SJCRH30 (cell line): ENCODE data around the gene DUS2. TPM values are rescaled to one million over a fixed set of nuclear protein-coding genes. Genes with fewer than 3 reads are reported as not detected.
"Not testable (repeated sequence)": the region's sequence is repeated elsewhere in the genome, so short reads cannot be mapped to it uniquely, and the experiment has no call there.

Experiments used
- DNase-seq, 2 experiments: peaks; one replicate each; pipeline ENCODE4 v3.0.0-alpha.2; 2015 to 2020
- H3K27ac ChIP-seq: fragments of 250-450 bp; sonication (Bioruptor Pico); 2 replicates; pipeline ENCODE4 v1.5.1; 2020; ENCODE audit warnings: mild to moderate bottlenecking, moderate library complexity
- H3K27me3 ChIP-seq: fragments of 250-450 bp; sonication (Bioruptor Pico); 2 replicates; pipeline ENCODE4 v1.5.1; 2020; ENCODE audit warnings: mild to moderate bottlenecking, moderate library complexity
- H3K36me3 ChIP-seq: fragments of 250-450 bp; sonication (Bioruptor Pico); 2 replicates; pipeline ENCODE4 v1.5.1; 2020; ENCODE audit warnings: mild to moderate bottlenecking, moderate library complexity
- H3K4me1 ChIP-seq: fragments of 250-450 bp; sonication (Bioruptor Pico); 2 replicates; pipeline ENCODE4 v1.5.1; 2020; ENCODE audit warnings: mild to moderate bottlenecking, moderate library complexity
- H3K4me3 ChIP-seq: fragments of 250-450 bp; sonication (Bioruptor Pico); 2 replicates; pipeline ENCODE4 v1.5.1; 2020; ENCODE audit warnings: mild to moderate bottlenecking, moderate library complexity
- H3K9me3 ChIP-seq: fragments of 250-450 bp; sonication (Bioruptor Pico); replicated peaks from 2 replicates; pipeline ENCODE4 v1.5.1; 2020; ENCODE audit warnings: mild to moderate bottlenecking, moderate library complexity
- total RNA-seq: library from RNA; depleted of rRNA; stranded (reverse); fragments of >200 nt; shearing (Covaris generic); gene quantifications from 2 replicates; pipeline ENCODE4 v1.2.3, GENCODE V29; 2014

The DUS2 gene
- total RNA-seq, 1 experiment from 2014 or later: 9.0 TPM

DNA sequence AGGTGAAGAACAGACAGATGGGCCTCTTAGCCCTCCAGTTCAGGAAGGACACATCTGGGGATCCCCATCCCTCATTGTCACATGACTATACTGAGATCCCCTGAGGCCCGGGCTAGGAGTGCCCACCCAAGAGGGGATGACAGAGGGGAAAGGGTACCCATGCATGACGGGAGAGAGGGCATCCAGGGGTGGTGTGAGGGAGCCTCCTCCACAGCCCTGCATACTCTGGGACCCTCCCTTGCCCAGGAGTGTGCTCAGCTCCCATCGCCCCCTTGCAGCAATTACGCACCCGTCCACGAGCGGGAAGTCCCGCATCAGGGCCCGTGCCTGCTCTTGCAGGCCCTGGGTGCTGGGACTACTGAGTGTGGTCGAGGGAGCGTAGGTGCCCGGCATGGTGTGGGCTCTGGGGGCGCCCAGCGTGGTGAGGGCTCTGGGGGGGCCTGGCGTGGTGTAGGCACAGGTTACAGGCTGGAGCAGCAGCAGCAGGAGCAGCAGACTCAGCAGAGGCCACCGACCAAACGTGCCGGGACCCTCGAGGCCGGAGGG lies 30.4 kb upstream of the DUS2 start:
- Histone ChIP-seq H3K27ac (no peak overlapping the region), H3K4me1 (no peaks in the 10 kb centered on the region), H3K36me3 (no peaks in the 10 kb centered on the region), H3K4me3 (no peak overlapping the region), H3K9me3 (no peaks in the 10 kb centered on the region), H3K27me3 (no peaks in the 10 kb centered on the region)
- DNase-seq: no peak

DNA sequence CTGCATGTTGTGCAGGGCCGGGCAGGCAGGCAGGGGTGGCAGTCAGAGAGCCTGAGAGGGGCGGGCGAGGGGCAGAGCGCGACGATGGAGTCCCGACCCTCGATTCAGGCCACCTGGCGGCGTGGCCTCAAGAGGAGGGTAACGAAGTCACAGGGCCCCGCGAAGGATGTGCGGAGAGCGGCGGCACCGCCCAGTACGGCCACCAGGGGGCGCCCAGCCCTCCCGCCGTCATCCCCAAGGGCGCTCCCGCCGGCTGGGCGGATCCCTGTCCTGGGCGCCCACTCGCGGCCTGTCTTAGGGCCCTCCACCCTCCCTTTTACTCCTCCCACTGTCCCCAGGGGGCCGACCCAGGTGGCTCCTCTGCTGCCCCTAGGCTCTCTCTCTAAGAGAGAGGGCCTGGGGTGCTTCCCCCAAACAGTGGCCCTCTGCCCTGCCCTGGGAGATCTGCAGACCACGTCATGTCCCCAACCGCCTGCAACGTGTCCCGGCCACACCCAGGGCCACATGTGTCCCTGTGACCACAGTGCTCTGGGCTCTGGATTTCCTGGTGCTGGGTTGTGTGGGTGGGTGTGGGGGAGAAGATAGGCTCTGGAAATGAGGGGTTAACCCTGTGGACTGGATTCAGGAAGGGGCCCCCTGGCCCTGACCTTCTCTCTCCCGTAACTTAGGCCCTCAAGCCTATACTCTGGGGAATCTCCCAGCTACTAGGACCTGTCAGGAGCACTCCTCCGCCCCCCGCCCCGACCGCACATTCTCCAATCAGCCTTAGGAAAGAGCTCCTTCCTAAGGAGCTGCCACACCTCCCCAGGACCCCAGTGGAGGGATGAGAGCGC lies 29.7 kb upstream of the DUS2 start:
- Histone ChIP-seq H3K4me1 (no peaks in the 10 kb centered on the region), H3K36me3 (no peaks in the 10 kb centered on the region), H3K27ac (no peak overlapping the region), H3K4me3 (peak overlapping the region; percentile 50), H3K9me3 (no peaks in the 10 kb centered on the region), H3K27me3 (no peaks in the 10 kb centered on the region)
- peak; percentile 70 to 77 for DNase-seq

DNA sequence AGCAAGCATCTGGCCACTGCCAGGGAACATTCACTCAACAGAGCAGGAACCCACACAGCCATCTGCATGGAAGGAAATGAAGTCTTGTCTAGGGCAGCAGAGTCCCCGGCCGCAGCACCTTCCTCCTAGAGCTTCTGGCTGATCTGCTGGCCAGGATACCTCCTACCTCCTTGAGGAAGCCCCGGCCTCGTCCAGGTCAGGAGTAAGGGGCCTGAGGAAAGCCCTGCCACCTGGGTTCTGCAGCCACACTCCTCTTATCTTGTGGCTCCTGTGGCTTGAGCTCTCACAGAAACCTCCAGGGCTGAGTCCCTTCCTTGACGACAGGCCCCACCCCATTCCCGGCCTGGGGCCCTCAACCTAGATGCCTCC lies 29.1 kb upstream of the DUS2 start:
- H3K36me3 ChIP-seq, H3K9me3 ChIP-seq, H3K4me1 ChIP-seq, H3K27me3 ChIP-seq, DNase-seq, H3K4me3 ChIP-seq, H3K27ac ChIP-seq: not testable (repeated sequence)

DNA sequence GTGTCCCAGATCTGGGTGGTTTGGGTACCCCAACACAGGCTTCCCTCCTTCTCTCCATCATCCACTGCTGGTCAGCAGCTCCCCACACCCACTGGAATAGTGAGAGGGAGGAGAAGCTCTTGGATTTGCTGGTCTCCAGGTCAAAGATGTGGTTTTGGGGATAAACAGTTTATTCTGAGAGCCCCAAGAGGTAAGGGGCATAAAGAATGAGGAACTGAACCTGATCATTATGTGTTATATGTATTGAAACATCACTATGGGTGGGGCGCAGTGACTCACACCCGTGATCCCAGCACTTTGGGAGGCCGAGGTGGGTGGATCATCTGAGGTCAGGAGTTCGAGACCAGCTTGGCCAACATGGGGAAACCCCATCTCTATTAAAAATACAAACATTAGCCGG lies 27.7 kb upstream of the DUS2 start:
- Histone ChIP-seq H3K4me3 (no peak overlapping the region), H3K9me3 (no peaks in the 10 kb centered on the region), H3K27me3 (no peaks in the 10 kb centered on the region), H3K4me1 (no peaks in the 10 kb centered on the region), H3K36me3 (no peaks in the 10 kb centered on the region), H3K27ac (no peak overlapping the region)
- DNase-seq: no peak

- H3K36me3 ChIP-seq: no peaks in the 10 kb centered on the region
- H3K4me3 ChIP-seq: no peak overlapping the region
- no peaks in the 10 kb centered on the region for H3K4me1 ChIP-seq
- DNase-seq: no peak
- no peak overlapping the region for H3K27ac ChIP-seq
- no peaks in the 10 kb centered on the region for H3K9me3 ChIP-seq
- H3K27me3 ChIP-seq: no peaks in the 10 kb centered on the region
These were observed 26.4 kb upstream of the DUS2 start for GRCh38 chr16:67996666-67997065.

GRCh38 chr16:67998231-67998778 lies 24.8 kb upstream of the DUS2 start:
- H3K36me3 ChIP-seq, H3K27me3 ChIP-seq, H3K4me1 ChIP-seq, H3K9me3 ChIP-seq, H3K27ac ChIP-seq, DNase-seq, H3K4me3 ChIP-seq: not testable (repeated sequence)

DNA sequence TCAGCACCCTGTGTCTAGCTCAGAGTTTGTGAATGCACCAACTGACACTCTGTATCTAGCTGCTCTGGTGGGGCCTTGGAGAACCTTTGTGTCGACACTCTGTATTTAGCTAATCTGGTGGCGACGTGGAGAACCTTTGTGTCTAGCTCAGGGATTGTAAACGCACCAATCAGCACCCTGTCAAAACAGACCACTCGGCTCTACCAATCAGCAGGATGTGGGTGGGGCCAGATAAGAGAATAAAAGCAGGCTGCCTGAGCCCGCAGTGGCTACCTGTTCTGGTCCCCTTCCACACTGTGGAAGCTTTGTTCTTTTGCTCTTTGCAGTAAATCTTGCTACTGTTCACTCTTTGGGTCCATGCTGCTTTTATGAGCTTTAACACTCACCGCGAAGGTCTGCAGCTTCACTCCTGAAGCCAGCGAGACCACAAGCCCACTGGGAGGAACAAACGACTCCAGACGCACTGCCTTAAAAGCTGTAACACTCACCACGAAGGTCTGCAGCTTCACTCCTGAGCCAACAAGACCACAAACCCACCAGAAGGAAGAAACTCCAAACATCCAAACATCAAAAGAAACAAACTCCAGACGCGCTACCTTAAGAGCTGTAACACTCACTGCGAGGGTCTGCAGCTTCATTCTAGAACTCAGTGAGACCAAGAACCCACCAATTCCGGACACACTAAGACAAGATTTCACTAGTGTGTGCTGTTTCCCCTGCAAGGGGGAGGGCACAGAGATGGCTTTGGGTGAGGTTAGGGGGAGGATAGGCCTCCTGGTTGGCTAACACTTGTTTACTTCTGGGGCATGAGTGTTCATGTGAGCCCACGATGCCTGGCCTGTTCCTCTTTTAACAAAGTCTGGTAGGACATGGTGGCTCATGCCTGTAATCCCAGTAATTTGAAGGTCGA lies 24.1 kb upstream of the DUS2 start, which contains the start of gene DPEP2:
Gene DPEP2 (minus strand): TSS at position 706 of the 910 bp plus-strand sequence. CDS start 6,272 bp downstream, outside the sequence.
- not testable (repeated sequence) for H3K9me3 ChIP-seq, H3K27me3 ChIP-seq, H3K27ac ChIP-seq, DNase-seq, H3K36me3 ChIP-seq, H3K4me3 ChIP-seq, H3K4me1 ChIP-seq

GRCh38 chr16:67999985-68000384 lies 23.1 kb upstream of the DUS2 start:
- no peaks in the 10 kb centered on the region for H3K36me3 ChIP-seq
- no peak overlapping the region for H3K4me3 ChIP-seq
- no peak for DNase-seq
- H3K9me3 ChIP-seq: no peaks in the 10 kb centered on the region
- no peaks in the 10 kb centered on the region for H3K27me3 ChIP-seq
- no peak overlapping the region for H3K27ac ChIP-seq
- no peaks in the 10 kb centered on the region for H3K4me1 ChIP-seq

GRCh38 chr16:68000450-68000849 lies 22.6 kb upstream of the DUS2 start:
- Histone ChIP-seq H3K4me1 (no peaks in the 10 kb centered on the region), H3K27ac (no peak overlapping the region), H3K9me3 (no peaks in the 10 kb centered on the region), H3K27me3 (no peaks in the 10 kb centered on the region), H3K4me3 (no peak overlapping the region), H3K36me3 (no peaks in the 10 kb centered on the region)
- no peak for DNase-seq

GRCh38 chr16:68003031-68003430 lies 20.1 kb upstream of the DUS2 start:
- DNase-seq: no peak
- H3K27ac ChIP-seq: no peak overlapping the region
- no peaks in the 10 kb centered on the region for H3K36me3 ChIP-seq
- H3K27me3 ChIP-seq: no peaks in the 10 kb centered on the region
- no peaks in the 10 kb centered on the region for H3K4me1 ChIP-seq
- no peaks in the 10 kb centered on the region for H3K9me3 ChIP-seq
- no peak overlapping the region for H3K4me3 ChIP-seq

DNA sequence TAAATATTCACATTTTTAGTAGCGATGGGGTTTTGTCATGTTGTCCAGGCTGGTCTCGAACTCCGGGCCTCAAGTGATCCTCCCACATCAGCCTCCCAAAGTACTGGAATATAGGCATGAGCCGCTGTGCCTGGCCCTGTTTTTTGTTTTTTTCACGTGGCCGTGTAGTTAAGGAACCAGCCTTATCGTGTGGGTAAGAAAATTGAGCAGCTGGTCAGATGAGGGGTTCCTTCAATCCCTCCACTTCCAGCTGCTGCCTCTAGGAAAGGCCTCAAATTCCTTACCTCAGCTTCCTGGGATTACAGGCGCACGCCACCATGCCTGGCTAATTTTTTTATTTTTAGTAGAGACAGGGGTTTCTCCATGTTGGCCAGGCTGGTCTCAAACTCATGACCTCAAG lies 17.9 kb upstream of the DUS2 start:
- Histone ChIP-seq H3K36me3 (no peaks in the 10 kb centered on the region), H3K27ac (no peak overlapping the region), H3K4me3 (no peak overlapping the region), H3K27me3 (no peaks in the 10 kb centered on the region), H3K4me1 (no peaks in the 10 kb centered on the region), H3K9me3 (no peaks in the 10 kb centered on the region)
- peak in 1 of 2 experiments; percentile 41 for DNase-seq

GRCh38 chr16:68005786-68006286 lies 17.2 kb upstream of the DUS2 start:
- peak in 1 of 2 experiments; percentile 21 for DNase-seq
- H3K27ac ChIP-seq: no peak overlapping the region
- H3K4me3 ChIP-seq: no peak overlapping the region
- no peaks in the 10 kb centered on the region for H3K36me3 ChIP-seq
- H3K4me1 ChIP-seq: no peaks in the 10 kb centered on the region
- no peaks in the 10 kb centered on the region for H3K27me3 ChIP-seq
- H3K9me3 ChIP-seq: no peaks in the 10 kb centered on the region

GRCh38 chr16:68009157-68009735 lies 13.8 kb upstream of the DUS2 start:
- DNase-seq: peak in 1 of 2 experiments; percentile 13
- no peak overlapping the region for H3K27ac ChIP-seq
- H3K9me3 ChIP-seq: no peaks in the 10 kb centered on the region
- H3K4me1 ChIP-seq: no peaks in the 10 kb centered on the region
- H3K36me3 ChIP-seq: no peaks in the 10 kb centered on the region
- no peaks in the 10 kb centered on the region for H3K27me3 ChIP-seq
- no peak overlapping the region for H3K4me3 ChIP-seq

DNA sequence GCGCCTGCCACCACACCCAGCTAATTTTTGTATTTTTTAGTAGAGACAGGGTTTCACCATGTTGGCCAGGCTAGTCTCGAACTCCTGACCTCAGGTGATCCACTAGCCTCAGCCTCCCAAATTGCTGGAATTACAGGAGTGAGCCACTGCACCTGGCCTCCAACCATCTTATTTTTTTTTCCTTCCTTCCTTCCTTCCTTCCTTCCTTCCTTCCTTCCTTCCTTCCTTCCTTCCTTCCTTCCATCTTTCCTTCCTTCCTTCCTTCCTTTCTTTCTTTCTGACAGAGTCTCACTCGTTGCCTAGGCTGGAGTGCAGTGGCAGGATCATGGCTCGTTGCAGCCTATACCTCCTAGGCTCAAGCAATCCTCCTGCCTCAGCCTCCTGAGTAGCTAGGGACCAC lies 13.2 kb upstream of the DUS2 start:
- DNase-seq, H3K27me3 ChIP-seq, H3K9me3 ChIP-seq, H3K4me3 ChIP-seq, H3K4me1 ChIP-seq, H3K27ac ChIP-seq, H3K36me3 ChIP-seq: not testable (repeated sequence)
